ENCODE results near the gene BRIX1.
"Not testable (repeated sequence)": the region's sequence is repeated elsewhere in the genome, so short reads cannot be mapped to it uniquely, and the experiment has no call there.

Gene BRIX1

GRCh38 chr5:34970552-34970951 lies 55.0 kb downstream of the BRIX1 start:
- no peak for DNase-seq

GRCh38 chr5:34971655-34972054 lies 56.1 kb downstream of the BRIX1 start:
- not testable (repeated sequence) for DNase-seq
